Measurements from ENCODE around the gene CACNG1. TPM values are rescaled to one million over a fixed set of nuclear protein-coding genes. Genes with fewer than 3 reads are reported as not detected.
A peak's percentile ranks its signal among the peaks of the same experiment; 100 is the strongest.

Gene CACNG1, protein sequence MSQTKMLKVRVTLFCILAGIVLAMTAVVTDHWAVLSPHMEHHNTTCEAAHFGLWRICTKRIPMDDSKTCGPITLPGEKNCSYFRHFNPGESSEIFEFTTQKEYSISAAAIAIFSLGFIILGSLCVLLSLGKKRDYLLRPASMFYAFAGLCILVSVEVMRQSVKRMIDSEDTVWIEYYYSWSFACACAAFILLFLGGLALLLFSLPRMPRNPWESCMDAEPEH
- total RNA-seq: not detected

DNA sequence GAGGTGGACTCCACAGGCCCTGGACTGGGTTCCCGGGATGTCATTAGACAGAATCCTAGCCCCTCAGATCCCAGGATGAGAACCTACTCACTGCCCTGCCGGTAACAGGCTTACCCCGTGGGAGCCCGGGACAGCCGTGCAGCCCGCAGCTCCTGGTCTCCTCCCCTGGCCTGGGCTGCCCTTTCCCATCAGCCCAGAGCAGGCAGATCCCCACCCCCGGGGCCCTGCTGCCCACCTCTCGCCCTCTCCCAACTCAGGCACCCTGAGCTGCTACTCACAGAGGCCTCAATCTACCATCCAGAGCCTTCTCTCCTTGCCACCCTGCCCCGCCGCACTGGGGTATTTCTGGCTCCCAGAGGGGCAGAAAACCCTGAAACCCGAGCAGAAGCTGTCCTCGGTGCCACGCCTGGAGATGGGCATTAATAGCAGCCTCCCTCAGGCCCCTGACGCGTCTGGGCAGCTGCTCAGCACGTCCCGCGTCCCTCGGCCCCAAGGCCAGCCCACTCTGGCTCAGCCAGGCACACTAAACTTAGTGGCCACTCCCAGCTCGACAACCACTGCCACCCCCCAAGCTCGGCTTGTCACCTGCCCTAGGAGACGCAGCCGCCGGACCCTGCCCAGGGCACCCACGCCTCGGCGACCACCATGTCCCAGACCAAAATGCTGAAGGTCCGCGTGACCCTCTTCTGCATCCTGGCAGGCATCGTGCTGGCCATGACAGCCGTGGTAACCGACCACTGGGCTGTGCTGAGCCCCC is at the start of gene CACNG1:
TSS of gene CACNG1 (plus strand) at position 539 of the 757 bp plus-strand sequence. CDS start at position 646, 107 bp downstream.
- H3K36me3 Mint-ChIP-seq: peaks cover 11 to 18% of the 10 kb centered on the region in 2 donors
- ATAC-seq (no peak), DNase-seq (ENCODE audit: low spot score in 2 of 2) (no peak)
- H3K27ac Mint-ChIP-seq: no peak within 1 kb of the TSS
- peaks cover 9 to 19% of the 10 kb centered on the region in 2 donors for H3K9me3 Mint-ChIP-seq

- DNase-seq (ENCODE audit: low spot score in 2 of 2): no peak
- no peak overlapping the region for H3K27ac Mint-ChIP-seq
- no peaks in the 10 kb centered on the region for H3K9me3 Mint-ChIP-seq
- ATAC-seq: no peak
- no peaks in the 10 kb centered on the region for H3K36me3 Mint-ChIP-seq
Measured at GRCh38 chr17:66994930-66995535, 49.3 kb upstream of the CACNG1 start.

GRCh38 chr17:66995944-66996343 is 48.4 kb upstream of the CACNG1 start:
- Mint-ChIP-seq H3K36me3 (no peaks in the 10 kb centered on the region), H3K27ac (no peak overlapping the region), H3K9me3 (no peaks in the 10 kb centered on the region)
- DNase-seq (ENCODE audit: low spot score in 2 of 2): no peak
- ATAC-seq: no peak

DNA sequence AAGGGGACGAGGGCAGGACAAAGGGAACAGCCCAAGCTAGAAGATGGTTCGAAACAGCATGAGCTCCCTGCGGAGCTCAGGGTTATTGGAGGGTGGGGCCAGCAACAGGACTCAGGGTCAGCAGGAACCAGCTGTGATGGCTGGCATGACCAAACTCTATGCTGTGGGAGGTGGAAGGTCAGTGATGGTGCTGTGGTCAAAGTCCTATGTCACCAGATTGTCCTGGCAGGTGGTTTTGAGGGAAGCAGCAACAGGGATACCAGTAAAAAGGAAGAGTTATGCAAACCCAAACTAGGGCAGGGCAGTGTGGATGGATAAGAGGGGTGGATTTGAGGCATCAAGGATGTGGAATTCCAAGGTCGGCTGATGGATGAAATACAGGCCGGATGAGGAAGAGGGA is 47.4 kb upstream of the CACNG1 start:
- Mint-ChIP-seq H3K9me3 (no peaks in the 10 kb centered on the region), H3K36me3 (no peaks in the 10 kb centered on the region), H3K27ac (peak overlapping the region in 1 of 2 donors; percentile 2)
- ATAC-seq: no peak
- no peak for DNase-seq (ENCODE audit: low spot score in 2 of 2)

- ATAC-seq (no peak), DNase-seq (ENCODE audit: low spot score in 2 of 2) (no peak)
- no peaks in the 10 kb centered on the region for H3K36me3 Mint-ChIP-seq
- H3K9me3 Mint-ChIP-seq: no peaks in the 10 kb centered on the region
- no peak overlapping the region for H3K27ac Mint-ChIP-seq
Measured at GRCh38 chr17:67003231-67003630, 41.1 kb upstream of the CACNG1 start.

DNA sequence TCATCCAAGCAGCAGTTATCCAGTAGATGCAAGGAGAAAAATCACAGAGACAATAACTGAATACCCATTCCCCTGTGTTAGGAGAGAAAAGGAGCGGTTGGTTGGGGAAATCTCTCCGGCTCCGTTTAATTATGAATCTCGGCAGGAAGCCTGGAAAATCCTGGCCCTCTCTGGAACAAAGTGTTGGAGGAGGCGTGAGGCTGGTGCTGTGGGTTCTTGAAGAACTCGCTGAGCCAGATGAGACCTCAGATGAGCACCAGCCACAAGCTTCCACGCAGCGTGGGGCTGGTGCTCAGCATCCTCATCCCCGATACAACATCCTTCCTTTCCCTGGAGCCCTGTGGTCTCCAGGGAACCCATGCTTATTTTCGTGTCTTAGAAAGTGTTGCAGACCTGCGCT is 40.2 kb upstream of the CACNG1 start:
- no peak for ATAC-seq
- H3K9me3 Mint-ChIP-seq: no peaks in the 10 kb centered on the region
- no peaks in the 10 kb centered on the region for H3K36me3 Mint-ChIP-seq
- no peak overlapping the region for H3K27ac Mint-ChIP-seq
- DNase-seq (ENCODE audit: low spot score in 2 of 2): no peak

DNA sequence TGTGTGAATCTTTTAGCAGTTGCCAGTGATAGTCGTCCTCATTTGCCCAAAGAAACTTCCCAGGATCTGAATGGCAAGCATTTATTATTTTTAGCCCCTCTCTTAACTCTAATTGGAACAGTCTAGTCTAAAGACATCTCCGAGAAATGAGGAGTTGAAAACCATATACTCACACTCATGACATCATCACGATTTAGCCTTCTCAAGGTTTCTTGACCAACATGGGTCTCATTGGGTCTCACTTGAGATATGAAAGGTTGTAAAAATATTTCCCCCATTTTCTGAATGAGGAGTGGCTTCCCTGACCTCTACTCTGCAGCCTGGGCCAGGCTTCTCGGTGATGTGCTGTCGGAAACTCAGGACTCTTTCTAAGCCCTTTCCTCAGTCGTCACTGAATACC is 37.1 kb upstream of the CACNG1 start:
- Mint-ChIP-seq H3K9me3 (no peaks in the 10 kb centered on the region), H3K36me3 (no peaks in the 10 kb centered on the region), H3K27ac (no peak overlapping the region)
- ATAC-seq: no peak
- no peak for DNase-seq (ENCODE audit: low spot score in 2 of 2)

DNA sequence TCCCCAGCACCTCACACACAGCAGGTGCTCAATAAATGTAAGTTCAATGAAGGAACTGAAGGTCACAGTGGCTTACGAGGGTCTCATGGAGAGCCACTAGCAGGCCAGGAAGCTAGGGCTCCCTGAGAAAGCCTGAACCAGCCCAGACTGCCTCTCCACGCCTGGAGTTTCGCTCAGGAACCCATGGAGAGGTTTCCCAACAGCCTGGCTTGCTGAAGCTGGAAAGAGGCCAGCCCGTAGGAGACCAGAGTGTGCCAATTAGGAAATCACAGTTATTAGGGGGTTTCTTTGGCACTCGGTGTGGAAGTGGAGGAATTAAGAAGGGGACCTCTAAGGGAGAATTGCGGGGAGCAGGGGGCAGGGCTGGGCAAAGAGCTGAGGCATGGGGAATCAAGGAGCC is 36.3 kb upstream of the CACNG1 start:
- H3K36me3 Mint-ChIP-seq: no peaks in the 10 kb centered on the region
- no peaks in the 10 kb centered on the region for H3K9me3 Mint-ChIP-seq
- no peak overlapping the region for H3K27ac Mint-ChIP-seq
- ATAC-seq (no peak), DNase-seq (ENCODE audit: low spot score in 2 of 2) (no peak)

- no peak overlapping the region for H3K27ac Mint-ChIP-seq
- ATAC-seq (no peak), DNase-seq (ENCODE audit: low spot score in 2 of 2) (no peak)
- no peaks in the 10 kb centered on the region for H3K36me3 Mint-ChIP-seq
- no peaks in the 10 kb centered on the region for H3K9me3 Mint-ChIP-seq
Measured at GRCh38 chr17:67011527-67012175, 32.7 kb upstream of the CACNG1 start.

DNA sequence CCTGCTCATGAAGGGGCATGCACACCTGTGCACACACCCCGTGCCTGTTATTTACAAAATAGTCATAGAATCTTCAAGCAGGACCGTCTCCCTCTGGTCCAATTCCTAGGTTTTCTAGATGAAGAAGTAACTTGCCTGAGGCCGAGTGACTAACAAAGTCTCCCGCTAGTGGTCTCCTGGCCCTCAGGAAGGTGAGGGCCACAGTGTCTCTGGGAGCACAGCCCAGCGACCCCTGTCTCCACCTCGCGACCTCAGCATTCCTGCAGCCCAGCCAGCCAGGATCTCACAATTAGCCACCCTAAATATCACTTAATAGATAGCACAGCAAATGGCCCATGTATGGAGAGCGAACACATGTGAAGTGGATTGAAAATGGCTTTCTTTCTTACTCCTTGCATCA is 30.5 kb upstream of the CACNG1 start:
- H3K36me3 Mint-ChIP-seq: no peaks in the 10 kb centered on the region
- no peaks in the 10 kb centered on the region for H3K9me3 Mint-ChIP-seq
- ATAC-seq (no peak), DNase-seq (ENCODE audit: low spot score in 2 of 2) (no peak)
- H3K27ac Mint-ChIP-seq: no peak overlapping the region

DNA sequence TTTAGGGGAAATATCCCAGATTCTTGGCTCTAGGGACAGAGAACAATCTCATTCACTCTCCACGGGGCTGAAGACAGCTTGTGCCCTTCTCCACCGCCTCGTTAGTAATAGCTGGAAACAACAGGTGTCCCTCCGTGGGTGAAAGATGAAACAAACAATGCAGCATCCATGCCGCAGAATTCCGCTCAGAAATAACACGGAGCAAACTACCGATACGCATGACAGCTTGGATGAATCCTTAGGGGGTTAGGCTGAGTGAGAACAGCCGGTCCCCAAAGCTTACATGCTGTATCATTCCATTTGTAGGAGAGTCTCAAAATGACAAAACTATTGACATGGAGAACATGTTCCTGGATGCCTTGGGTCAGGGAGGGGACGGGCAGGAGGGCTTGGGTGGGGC is 29.4 kb upstream of the CACNG1 start:
- DNase-seq (ENCODE audit: low spot score in 2 of 2): no peak
- Mint-ChIP-seq H3K9me3 (no peaks in the 10 kb centered on the region), H3K27ac (no peak overlapping the region), H3K36me3 (no peaks in the 10 kb centered on the region)
- no peak for ATAC-seq

DNA sequence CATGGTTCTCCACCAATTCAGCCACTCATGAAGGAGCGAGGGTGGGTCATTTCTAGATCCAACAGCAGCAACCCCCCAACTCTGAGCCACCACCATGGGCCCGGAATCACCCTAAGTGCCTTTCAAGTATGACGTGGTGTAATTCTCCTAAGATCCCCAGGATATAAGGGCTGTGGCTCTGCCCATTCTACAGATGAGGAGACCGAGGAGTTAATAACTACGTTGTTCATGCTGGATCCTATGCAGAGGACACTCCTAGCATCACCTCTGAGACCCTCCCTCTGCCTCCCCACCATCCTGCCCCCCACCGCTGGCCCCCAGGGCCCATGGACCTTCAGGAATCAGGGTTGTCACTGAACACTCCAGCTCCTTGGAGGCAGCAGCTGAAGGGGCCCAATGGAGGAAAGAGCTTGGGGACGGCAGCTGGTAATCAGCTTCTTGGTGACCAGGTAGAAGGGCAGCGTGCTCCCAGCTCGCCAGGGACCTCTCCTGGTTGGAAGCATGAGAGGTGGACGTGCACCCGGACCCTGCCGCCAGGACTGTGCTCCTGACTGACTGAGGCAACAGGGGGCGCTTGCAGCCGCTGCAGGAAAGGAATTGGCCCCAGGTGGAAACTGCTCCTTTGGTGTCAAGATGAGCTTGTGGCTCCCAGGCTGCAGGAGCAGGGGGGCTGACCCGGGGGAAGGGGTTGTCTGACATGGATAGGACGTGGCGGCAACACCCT is 28.2 kb upstream of the CACNG1 start:
- no peaks in the 10 kb centered on the region for H3K36me3 Mint-ChIP-seq
- H3K27ac Mint-ChIP-seq: no peak overlapping the region
- no peaks in the 10 kb centered on the region for H3K9me3 Mint-ChIP-seq
- DNase-seq (ENCODE audit: low spot score in 2 of 2) (no peak), ATAC-seq (no peak)

GRCh38 chr17:67017910-67018309 is 26.4 kb upstream of the CACNG1 start:
- DNase-seq (ENCODE audit: low spot score in 2 of 2) (no peak), ATAC-seq (no peak)
- Mint-ChIP-seq H3K9me3 (no peaks in the 10 kb centered on the region), H3K36me3 (no peaks in the 10 kb centered on the region), H3K27ac (no peak overlapping the region)

DNA sequence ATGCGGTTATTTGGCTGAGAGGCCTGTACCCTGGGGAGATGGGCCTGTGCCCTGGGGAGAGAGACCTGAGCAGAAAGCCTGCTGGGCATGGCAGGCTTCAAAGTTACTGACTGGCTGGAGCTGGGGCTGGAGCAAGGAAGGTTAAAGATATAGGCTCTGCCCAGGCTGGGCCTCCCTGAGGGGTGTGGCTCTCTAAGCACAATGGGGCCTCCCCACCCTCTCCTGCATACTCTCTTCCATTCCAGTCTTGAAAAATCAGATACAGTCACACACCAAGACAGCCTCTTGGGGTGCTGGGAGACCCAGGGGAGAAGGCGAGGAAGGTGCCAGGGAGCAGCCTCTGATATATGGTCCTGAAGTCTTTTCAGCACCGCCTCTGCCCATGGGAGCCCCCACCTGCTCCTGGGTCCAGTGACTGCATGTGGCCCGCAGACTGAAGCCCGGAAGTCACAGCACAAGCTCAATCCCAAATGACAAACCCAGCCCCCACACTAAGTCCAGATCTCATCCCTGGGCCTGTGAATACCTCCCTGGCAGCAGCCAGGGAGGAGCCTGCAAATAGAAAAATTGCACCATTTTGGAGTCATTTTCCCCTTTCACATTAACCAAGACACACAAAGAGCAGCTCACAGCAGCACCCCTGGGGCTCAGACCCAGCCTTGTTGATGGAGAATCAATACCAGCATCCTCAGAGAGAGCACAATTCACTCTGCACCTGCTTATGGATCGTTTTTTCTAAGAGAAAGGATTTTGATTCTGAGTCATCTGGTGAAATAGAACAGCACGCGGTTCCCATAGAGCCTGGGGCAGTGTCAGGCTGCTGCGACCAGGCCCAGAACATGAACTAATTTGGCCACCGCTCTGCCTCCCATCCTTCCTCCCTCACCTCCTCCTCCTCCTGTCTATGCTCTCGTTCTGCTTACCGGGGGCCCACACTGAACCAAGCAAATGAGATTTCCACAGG is 25.6 kb upstream of the CACNG1 start:
- H3K36me3 Mint-ChIP-seq: no peaks in the 10 kb centered on the region
- ATAC-seq: no peak
- H3K27ac Mint-ChIP-seq: peak overlapping the region in 1 of 2 donors; percentile 22
- no peaks in the 10 kb centered on the region for H3K9me3 Mint-ChIP-seq
- no peak for DNase-seq (ENCODE audit: low spot score in 2 of 2)

DNA sequence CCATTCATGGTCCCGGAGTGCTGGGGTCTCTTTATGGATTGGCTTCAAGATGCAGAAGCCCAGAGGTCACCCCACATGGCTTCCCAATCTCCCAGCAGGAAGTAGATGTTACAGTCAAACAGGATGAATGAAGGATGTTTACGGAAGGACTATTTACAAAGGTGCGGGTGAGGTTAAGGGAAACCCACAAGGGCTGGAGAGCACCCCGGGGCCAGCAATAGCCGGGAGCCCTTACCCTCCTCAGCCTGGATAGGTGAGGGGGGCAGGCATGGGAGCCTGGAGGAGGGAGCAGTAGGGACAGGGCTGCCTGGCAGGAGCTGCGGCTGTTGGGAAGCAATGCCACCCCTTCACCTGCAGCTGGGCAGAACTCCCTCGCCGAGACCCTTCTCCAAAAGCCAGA is 24.5 kb upstream of the CACNG1 start:
- Mint-ChIP-seq H3K36me3 (no peaks in the 10 kb centered on the region), H3K27ac (no peak overlapping the region), H3K9me3 (no peaks in the 10 kb centered on the region)
- DNase-seq (ENCODE audit: low spot score in 2 of 2) (no peak), ATAC-seq (no peak)

- no peak for ATAC-seq
- H3K27ac Mint-ChIP-seq: no peak overlapping the region
- H3K36me3 Mint-ChIP-seq: no peaks in the 10 kb centered on the region
- DNase-seq (ENCODE audit: low spot score in 2 of 2): no peak
- H3K9me3 Mint-ChIP-seq: no peaks in the 10 kb centered on the region
Measured at GRCh38 chr17:67020293-67020766, 24.0 kb upstream of the CACNG1 start.
